GM12878 (cell line): ENCODE data around the gene NKD1. TPM values are rescaled to one million over a fixed set of nuclear protein-coding genes. Genes with fewer than 3 reads are reported as not detected.
"Not testable (repeated sequence)": the region's sequence is repeated elsewhere in the genome, so short reads cannot be mapped to it uniquely, and the experiment has no call there.

Experiments used
- ATAC-seq: fragments of 200-7000 bp; cut with Tn5 transposase; 3 replicates; pipeline ENCODE4 v1.9.1; 2020; ENCODE audit warnings: mild to moderate bottlenecking, moderate library complexity
- BruUV-seq: library from RNA; stranded (reverse); fragments of 400-500 nt; replicated peaks from 2 replicates; lab custom pipeline; 2021; lab: Mats Ljungman, UMichigan
- CTCF ChIA-PET: fragments of 300-600 bp; sonication (Branson Sonifier 250); formaldehyde crosslinking; extraction: SDS; loops from one replicate; lab custom pipeline; 2021; ENCODE audit warnings: inconsistent platforms; lab: Yijun Ruan, JAX
- POLR2A ChIA-PET: fragments of 350-600 bp; formaldehyde crosslinking; extraction: SDS; loops from one replicate; lab custom pipeline; 2021; ENCODE audit warnings: inconsistent platforms; lab: Charles Lee
- RAD21 ChIA-PET: fragments of 300-600 bp; sonication (Branson Sonifier 250); formaldehyde crosslinking; loops from one replicate; lab custom pipeline; 2023; ENCODE audit warnings: antibody characterized with exemption; ENCODE audit not compliant: unreplicated experiment; lab: Charles Lee
- SMC1A ChIA-PET: fragments of 300-600 bp; sonication (Branson Sonifier 250); formaldehyde crosslinking; loops from one replicate; lab custom pipeline; 2023; ENCODE audit not compliant: unreplicated experiment, uncharacterized antibody; lab: Charles Lee
- DNase-seq: peaks from one replicate; pipeline ENCODE4 v3.0.0-alpha.2; 2011; ENCODE audit warnings: low read depth, low spot score
- FAIRE-seq: peaks from 3 replicates; lab custom pipeline; 2011; peaks lifted over from hg19 to GRCh38; lab: Jason Lieb, UNC
- H2AFZ ChIP-seq: 2 replicates; pipeline ENCODE4 v1.6.0; 2011; ENCODE audit warnings: low read depth, low read length, control low read depth; ENCODE audit not compliant: control insufficient read depth
- H3K27ac ChIP-seq: 2 replicates; pipeline ENCODE4 v1.5.1; 2011; ENCODE audit warnings: control low read depth; ENCODE audit not compliant: control insufficient read depth, insufficient read depth
- H3K27me3 ChIP-seq, 2 experiments: replicated peaks in 1 of 2; 2 replicates each; pipeline versions ENCODE4 v1.6.0 to v1.6.1; 2011; ENCODE audit warnings: low read length in 1 of 2; ENCODE audit not compliant: control insufficient read depth in 2 of 2, insufficient read depth in 2 of 2
- H3K36me3 ChIP-seq, 2 experiments: 2 replicates each; pipeline ENCODE4 v1.5.1; 2011; ENCODE audit warnings: low read length in 1 of 2; ENCODE audit not compliant: control insufficient read depth in 2 of 2, insufficient read depth in 2 of 2
- H3K4me1 ChIP-seq: 2 replicates; pipeline ENCODE4 v1.6.1; 2011; ENCODE audit warnings: mild to moderate bottlenecking, low read length, moderate library complexity, mixed read lengths; ENCODE audit not compliant: control insufficient read depth, insufficient read depth
- H3K4me2 ChIP-seq: 2 replicates; pipeline ENCODE4 v1.6.0; 2011; ENCODE audit warnings: control low read depth; ENCODE audit not compliant: control insufficient read depth, insufficient read depth
- H3K4me3 ChIP-seq: fragments of 200-600 bp; sonication (generic); 2 replicates; pipeline ENCODE4 v1.5.1; 2016
- H3K79me2 ChIP-seq: 2 replicates; pipeline ENCODE4 v1.6.0; 2011; ENCODE audit warnings: low read length; ENCODE audit not compliant: control insufficient read depth, insufficient read depth
- H3K9ac ChIP-seq: 2 replicates; pipeline ENCODE4 v1.8.0; 2011; ENCODE audit warnings: low read length, control low read depth, mixed read lengths; ENCODE audit not compliant: control insufficient read depth, insufficient read depth
- H3K9me3 ChIP-seq: replicated peaks from 3 replicates; pipeline ENCODE4 v1.5.1; 2011; ENCODE audit warnings: mild to moderate bottlenecking, low read length; ENCODE audit not compliant: control insufficient read depth, insufficient read depth
- H4K20me1 ChIP-seq: 2 replicates; pipeline ENCODE4 v1.6.0; 2011; ENCODE audit not compliant: control insufficient read depth, insufficient read depth
- CBX5 ChIP-seq: sonication (generic); IDR thresholded peaks from 2 replicates; pipeline ENCODE4 v1.6.1; 2016; ENCODE audit warnings: low read depth, moderate library complexity, mild to moderate bottlenecking, inconsistent platforms
- EED ChIP-seq: sonication (generic); IDR thresholded peaks from 2 replicates; pipeline ENCODE4 v1.6.1; 2016; ENCODE audit warnings: antibody characterized with exemption, low read depth
- FOXK2 ChIP-seq: fragments of 450-650 bp; IDR thresholded peaks from 2 replicates; pipeline ENCODE4 v1.6.1; 2017; ENCODE audit warnings: mild to moderate bottlenecking, moderate library complexity
- KDM1A ChIP-seq: fragments of 200-600 bp; sonication (generic); IDR thresholded peaks from 2 replicates; pipeline ENCODE4 v1.6.1; 2016; ENCODE audit warnings: borderline replicate concordance
- POLR2AphosphoS2 ChIP-seq: IDR thresholded peaks from 2 replicates; pipeline ENCODE4 v1.6.1; 2011; ENCODE audit warnings: low read depth, mild to moderate bottlenecking, low read length, improper control_type of control experiment, moderate library complexity
- POLR2AphosphoS5 ChIP-seq: IDR thresholded peaks from 2 replicates; pipeline ENCODE4 v1.6.1; 2011; ENCODE audit warnings: mild to moderate bottlenecking, low read length, inconsistent platforms
- RB1 ChIP-seq: fragments of 450-650 bp; formaldehyde crosslinking; IDR thresholded peaks from 2 replicates; pipeline ENCODE4 v1.6.1; 2017; ENCODE audit warnings: mild to moderate bottlenecking, borderline replicate concordance
- SMAD1 ChIP-seq: fragments of 450-650 bp; IDR thresholded peaks from 2 replicates; pipeline ENCODE4 v1.6.1; 2018; ENCODE audit warnings: mild to moderate bottlenecking, low read depth; ENCODE audit not compliant: partially characterized antibody
- ZNF207 ChIP-seq: fragments of 450-650 bp; IDR thresholded peaks from 2 replicates; pipeline ENCODE4 v1.6.1; 2014; ENCODE audit warnings: antibody characterized with exemption, mild to moderate bottlenecking, borderline replicate concordance
- WGBS: methylation state at CpG from one replicate; pipeline ENCODE4 v1.1.6; 2016; ENCODE audit warnings: low lambda C conversion rate; ENCODE audit not compliant: insufficient replicate concordance, insufficient coverage; ENCODE audit errors: missing lambda C conversion rate; 5-methylcytosine and 5-hydroxymethylcytosine counted together
- in situ Hi-C: fragments of 300-500 bp; cut with MboI; formaldehyde crosslinking; loops from 9 replicates; pipeline ENCODE4 v1.14.3; 2018; ENCODE audit warnings: mixed read lengths
- intact Hi-C: fragments of 100-400 bp; cut with micrococcal nuclease; formaldehyde crosslinking; loops from one replicate; pipeline ENCODE4 v1.14.2; 2022; ENCODE audit not compliant: unreplicated experiment
- polyA plus RNA-seq, 11 experiments: library from polyadenylated mRNA; depleted of rRNA in 4 of 11; unstranded in 6 of 11; stranded (reverse) in 5 of 11; fragments of >200 nt; fragmentation: Nextera tagmentation in 4 of 11; fragmentation: Illumina TruSeq in 1 of 11; extraction: Ambion mirVana in 4 of 11; extraction: Trizol in 1 of 11; gene quantifications; 1 replicate in 1 of 11; 2 replicates in 10 of 11; pipeline versions ENCODE4 v1.2.1 to v1.2.3, GENCODE V29; 2011 to 2016; ENCODE audit warnings: inconsistent platforms in 2 of 11, missing spikeins in 2 of 11, low read depth in 1 of 11
- total RNA-seq, 4 experiments: library from RNA; depleted of rRNA in 3 of 4; stranded (reverse); fragments of >200 nt in 3 of 4; fragmentation: Illumina TruSeq in 1 of 4; extraction: Trizol in 1 of 4; gene quantifications; 2 replicates each; pipeline versions ENCODE4 v1.2.1 to v1.2.3, GENCODE V29; 2013 to 2021
- TF ChIP-seq, protein P1 (sequence below): IDR thresholded peaks from 2 replicates; pipeline ENCODE4 v1.6.1; 2012; ENCODE audit warnings: improper control_type of control experiment, low read depth, low read length; ENCODE audit not compliant: insufficient replicate concordance

The NKD1 gene
- total and polyA plus RNA-seq, 10 of the 15 experiments (the other 5 are each of a cell fraction or from before 2014, with no cell fraction given), result under 0.01 to 0.49 (median 0.04) TPM; not detected in 2

DNA sequence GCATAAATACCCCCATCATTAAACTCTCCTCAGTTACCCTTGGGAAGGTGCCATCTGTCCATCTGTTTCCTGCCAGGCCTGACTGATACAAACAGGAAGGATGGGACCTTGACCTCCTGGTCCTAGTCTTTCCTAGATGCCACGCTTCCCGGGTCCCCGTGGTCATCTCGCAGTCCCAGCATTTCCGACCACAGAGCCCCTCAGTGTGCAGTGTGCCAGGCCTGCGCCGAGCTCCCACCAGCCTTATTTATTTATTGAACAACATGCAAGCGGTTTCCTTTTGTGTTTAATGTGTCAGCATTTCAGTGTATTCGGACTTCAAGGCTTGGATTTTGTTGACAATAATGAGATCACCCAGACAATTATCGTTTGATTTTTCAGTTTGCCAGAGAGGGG is 45.6 kb upstream of the NKD1 start (continued):
- no peak for TF ChIP-seq SMAD1

DNA sequence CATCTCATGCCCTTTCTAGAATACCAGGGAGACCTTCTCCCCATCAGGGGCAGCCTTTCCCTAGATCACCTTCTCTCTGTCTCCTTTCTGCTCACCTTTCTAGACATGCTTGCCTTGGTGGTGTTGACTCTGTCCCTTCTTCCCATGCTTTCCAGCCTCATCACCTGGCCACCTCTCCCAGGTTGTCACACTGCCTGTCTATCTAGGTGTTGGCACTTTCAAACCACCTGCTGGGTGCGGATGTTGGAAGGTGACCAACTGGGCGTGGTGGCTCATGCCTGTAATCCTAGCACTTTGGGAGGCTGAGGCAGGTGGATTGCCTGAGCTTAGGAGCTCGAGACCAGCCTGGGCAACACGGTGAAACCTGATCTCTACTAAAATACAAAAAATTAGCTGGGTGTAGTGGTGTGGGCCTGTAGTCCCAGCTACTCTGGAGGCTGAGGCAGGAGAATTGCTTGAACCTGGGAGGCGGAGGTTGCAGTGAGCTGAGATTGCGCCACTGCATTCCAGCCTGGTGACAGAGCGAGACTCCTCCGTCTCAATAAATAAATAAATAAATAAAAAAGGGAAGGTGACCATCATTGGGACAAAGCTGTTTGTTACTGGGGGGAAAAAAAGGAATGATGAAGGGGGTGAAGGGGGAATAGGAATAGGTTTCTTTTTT is 44.2 kb upstream of the NKD1 start:
- POLR2A ChIA-PET, result interaction anchor here (0.6 kb wide), 1 partner anchor 19 kb away, joined by 10 read pairs; no protein-coding TSS in a partner anchor
- H3K27me3 ChIP-seq, H3K79me2 ChIP-seq, FAIRE-seq, DNase-seq, H2AFZ ChIP-seq, H3K9ac ChIP-seq, H3K27ac ChIP-seq, RAD21 ChIA-PET, H3K36me3 ChIP-seq, H3K4me3 ChIP-seq, H4K20me1 ChIP-seq, in situ Hi-C loops, H3K4me1 ChIP-seq, H3K4me2 ChIP-seq, H3K9me3 ChIP-seq, ATAC-seq, BruUV-seq: not testable (repeated sequence)
- 42% methylated on average over 8 of the region's 8 CpGs for WGBS
- SMC1A ChIA-PET, result interaction anchor here (0.8 kb wide), 1 partner anchor 162 kb away, joined by 3 read pairs; no protein-coding TSS in a partner anchor
- CTCF ChIA-PET, result interaction anchor here (0.6 kb wide), 1 partner anchor 287 kb away, joined by 3 read pairs; no protein-coding TSS in a partner anchor
- intact Hi-C loops, result loop anchor here (10.0 kb wide), 1 partner anchor 129 kb away; no protein-coding TSS in a partner anchor

DNA sequence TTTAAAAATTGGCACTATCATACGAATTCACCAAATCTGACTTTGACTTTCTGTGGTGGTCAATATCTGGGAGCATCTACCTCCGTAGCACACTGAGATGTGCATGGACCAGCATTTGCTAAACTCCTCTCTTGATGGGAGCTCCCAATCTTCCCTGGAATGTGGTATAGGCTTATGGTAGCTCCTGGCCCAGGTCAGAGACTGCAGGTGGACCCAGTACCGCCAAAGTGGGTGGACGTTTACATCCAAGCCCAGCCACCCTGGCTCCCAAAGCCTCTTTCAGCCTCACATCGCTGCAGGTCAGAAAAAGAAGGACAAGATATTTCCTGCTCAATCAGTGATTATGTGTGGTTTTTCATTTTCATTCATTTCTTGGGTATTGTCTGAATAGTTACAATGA is 43.1 kb upstream of the NKD1 start:
- WGBS, result 48% methylated on average over 5 of the region's 5 CpGs
- no peaks in the 10 kb centered on the region for H3K79me2 ChIP-seq
- H3K27ac ChIP-seq, result no peak overlapping the region
- no peaks in the 10 kb centered on the region; a peak in 1 of 4 replicates for H3K27me3 ChIP-seq
- DNase-seq (no peak), ATAC-seq (no peak), FAIRE-seq (no peak)
- intact Hi-C loops, result loop anchor here (10.0 kb wide), 1 partner anchor 130 kb away; no protein-coding TSS in a partner anchor
- no peak overlapping the region for H3K4me3 ChIP-seq
- H3K9ac ChIP-seq, result no peak overlapping the region
- H2AFZ ChIP-seq, result no peak overlapping the region
- in situ Hi-C loops, result no loop called here
- no TSS peak for BruUV-seq
- H4K20me1 ChIP-seq, result no peaks in the 10 kb centered on the region
- no peaks in the 10 kb centered on the region; the same call in 2 of the 3 replicates for H3K9me3 ChIP-seq
- no peaks in the 10 kb centered on the region for H3K36me3 ChIP-seq
- RAD21 ChIA-PET, result no interaction called here
- SMC1A ChIA-PET, result no interaction called here
- POLR2A ChIA-PET, result no interaction called here
- CTCF ChIA-PET, result interaction anchor here (1.2 kb wide), 1 partner anchor 136 kb away, joined by 4 read pairs; no protein-coding TSS in a partner anchor
- no peaks in the 10 kb centered on the region for H3K4me1 ChIP-seq
- no peak overlapping the region for H3K4me2 ChIP-seq
- TF ChIP-seq POLR2AphosphoS2, result no peak
- TF ChIP-seq, protein P1, sequence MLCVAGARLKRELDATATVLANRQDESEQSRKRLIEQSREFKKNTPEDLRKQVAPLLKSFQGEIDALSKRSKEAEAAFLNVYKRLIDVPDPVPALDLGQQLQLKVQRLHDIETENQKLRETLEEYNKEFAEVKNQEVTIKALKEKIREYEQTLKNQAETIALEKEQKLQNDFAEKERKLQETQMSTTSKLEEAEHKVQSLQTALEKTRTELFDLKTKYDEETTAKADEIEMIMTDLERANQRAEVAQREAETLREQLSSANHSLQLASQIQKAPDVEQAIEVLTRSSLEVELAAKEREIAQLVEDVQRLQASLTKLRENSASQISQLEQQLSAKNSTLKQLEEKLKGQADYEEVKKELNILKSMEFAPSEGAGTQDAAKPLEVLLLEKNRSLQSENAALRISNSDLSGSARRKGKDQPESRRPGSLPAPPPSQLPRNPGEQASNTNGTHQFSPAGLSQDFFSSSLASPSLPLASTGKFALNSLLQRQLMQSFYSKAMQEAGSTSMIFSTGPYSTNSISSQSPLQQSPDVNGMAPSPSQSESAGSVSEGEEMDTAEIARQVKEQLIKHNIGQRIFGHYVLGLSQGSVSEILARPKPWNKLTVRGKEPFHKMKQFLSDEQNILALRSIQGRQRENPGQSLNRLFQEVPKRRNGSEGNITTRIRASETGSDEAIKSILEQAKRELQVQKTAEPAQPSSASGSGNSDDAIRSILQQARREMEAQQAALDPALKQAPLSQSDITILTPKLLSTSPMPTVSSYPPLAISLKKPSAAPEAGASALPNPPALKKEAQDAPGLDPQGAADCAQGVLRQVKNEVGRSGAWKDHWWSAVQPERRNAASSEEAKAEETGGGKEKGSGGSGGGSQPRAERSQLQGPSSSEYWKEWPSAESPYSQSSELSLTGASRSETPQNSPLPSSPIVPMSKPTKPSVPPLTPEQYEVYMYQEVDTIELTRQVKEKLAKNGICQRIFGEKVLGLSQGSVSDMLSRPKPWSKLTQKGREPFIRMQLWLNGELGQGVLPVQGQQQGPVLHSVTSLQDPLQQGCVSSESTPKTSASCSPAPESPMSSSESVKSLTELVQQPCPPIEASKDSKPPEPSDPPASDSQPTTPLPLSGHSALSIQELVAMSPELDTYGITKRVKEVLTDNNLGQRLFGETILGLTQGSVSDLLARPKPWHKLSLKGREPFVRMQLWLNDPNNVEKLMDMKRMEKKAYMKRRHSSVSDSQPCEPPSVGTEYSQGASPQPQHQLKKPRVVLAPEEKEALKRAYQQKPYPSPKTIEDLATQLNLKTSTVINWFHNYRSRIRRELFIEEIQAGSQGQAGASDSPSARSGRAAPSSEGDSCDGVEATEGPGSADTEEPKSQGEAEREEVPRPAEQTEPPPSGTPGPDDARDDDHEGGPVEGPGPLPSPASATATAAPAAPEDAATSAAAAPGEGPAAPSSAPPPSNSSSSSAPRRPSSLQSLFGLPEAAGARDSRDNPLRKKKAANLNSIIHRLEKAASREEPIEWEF, result no peak
- no peak for TF ChIP-seq EED
- TF ChIP-seq FOXK2, result no peak
- TF ChIP-seq KDM1A, result no peak
- TF ChIP-seq CBX5, result no peak
- no peak for TF ChIP-seq RB1
- TF ChIP-seq ZNF207, result no peak
- TF ChIP-seq POLR2AphosphoS5, result no peak
